NCI-H1092 (cell line): ENCODE results near the gene TTYH3.

ENCODE experiments used
- DNase-seq: peaks from one replicate; lab custom pipeline; 2025; lab: John Stamatoyannopoulos, UW

TTYH3 gene

GRCh38 chr7:2616387-2617324, 15.1 kb upstream of the TTYH3 start:
- peak; percentile 74 for DNase-seq

DNA sequence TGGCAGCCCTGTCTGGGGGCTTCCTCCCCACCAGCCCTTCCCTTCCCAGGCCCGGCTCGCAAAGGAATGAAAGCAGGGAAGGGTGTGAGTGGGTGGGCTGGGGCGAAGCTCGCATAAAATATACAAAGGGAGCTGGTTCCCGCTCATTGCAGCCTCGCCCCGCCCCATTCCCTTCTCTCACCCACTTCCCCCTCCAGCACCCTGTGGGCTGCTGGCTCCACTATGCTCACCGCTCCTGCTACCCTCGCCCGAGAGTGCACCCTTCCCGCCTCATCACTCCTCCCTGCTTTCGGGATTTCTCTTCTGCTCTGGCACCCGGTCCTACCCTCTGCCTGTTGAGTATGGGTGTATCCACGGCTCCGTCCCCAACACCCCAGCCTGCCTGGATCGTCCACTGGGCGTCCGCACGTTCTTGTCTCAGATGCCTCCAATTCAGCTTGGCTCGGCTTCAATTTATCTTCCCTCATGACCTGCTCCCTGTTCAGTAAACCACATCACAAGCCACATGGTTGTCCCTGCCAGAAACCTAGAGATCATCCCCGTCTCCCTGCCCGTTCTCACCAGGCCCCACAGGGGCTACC, 14.4 kb upstream of the TTYH3 start:
- DNase-seq: peak; percentile 74

DNA sequence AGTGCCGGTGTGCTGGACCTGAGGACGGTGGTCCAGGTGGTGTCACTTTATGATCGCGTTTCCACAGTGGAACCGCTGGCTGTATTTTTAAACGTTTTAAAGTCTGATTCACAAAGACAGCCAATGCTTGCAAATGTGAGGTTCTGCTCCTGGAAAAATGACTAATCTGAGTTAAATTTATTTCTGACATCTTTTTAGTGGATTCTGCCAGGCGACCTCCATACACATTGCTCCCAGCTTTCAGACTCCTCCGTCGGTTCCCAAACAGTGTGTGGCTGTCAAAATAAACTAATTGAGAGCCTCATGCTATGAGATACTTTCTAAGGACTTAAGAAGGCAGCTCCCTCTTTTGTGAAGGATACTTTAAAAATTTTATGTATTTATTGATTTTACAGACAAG, 12.7 kb upstream of the TTYH3 start:
- no peak for DNase-seq

GRCh38 chr7:2621061-2621828, 10.5 kb upstream of the TTYH3 start:
- no peak for DNase-seq

DNA sequence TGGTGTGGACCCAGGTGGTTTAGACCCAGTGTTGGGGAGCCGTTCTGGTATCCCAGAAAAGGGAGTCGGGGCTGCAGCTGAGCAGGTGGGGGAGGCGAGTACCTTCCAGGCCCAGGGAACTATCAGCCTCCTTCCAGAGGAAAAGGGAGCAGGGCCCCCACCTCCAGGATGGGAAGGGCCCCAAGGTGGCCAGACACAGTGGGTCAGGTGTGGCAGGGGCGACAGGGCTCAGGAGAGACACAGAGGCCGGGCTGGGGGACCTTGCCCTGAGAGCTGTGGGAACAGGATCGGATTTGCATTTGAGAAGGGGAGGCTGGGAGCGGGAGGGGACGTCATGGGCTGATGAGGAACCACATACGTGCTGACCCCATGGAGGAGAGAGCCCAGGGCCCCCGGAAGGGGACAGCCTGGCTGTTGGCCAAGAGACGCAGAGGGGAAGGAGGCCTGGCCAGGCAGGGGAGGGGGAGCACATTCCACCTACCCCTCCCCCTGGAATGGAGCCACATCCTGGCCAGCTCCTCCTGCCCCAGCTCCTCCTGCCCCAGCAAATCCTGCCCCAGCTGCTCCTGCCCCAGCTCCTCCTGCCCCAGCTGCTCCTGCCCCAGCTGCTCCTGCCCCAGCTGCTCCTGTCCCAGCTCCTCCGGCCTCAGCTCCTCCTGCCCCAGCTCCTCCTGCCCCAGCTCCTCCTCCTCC, 9.7 kb upstream of the TTYH3 start:
- peak; percentile 34 for DNase-seq

GRCh38 chr7:2622869-2623697, 8.7 kb upstream of the TTYH3 start:
- no peak for DNase-seq

- DNase-seq: no peak
Measured at GRCh38 chr7:2623698-2624014, 8.1 kb upstream of the TTYH3 start.

- no peak for DNase-seq
Measured at GRCh38 chr7:2624293-2624886, 7.4 kb upstream of the TTYH3 start.

DNA sequence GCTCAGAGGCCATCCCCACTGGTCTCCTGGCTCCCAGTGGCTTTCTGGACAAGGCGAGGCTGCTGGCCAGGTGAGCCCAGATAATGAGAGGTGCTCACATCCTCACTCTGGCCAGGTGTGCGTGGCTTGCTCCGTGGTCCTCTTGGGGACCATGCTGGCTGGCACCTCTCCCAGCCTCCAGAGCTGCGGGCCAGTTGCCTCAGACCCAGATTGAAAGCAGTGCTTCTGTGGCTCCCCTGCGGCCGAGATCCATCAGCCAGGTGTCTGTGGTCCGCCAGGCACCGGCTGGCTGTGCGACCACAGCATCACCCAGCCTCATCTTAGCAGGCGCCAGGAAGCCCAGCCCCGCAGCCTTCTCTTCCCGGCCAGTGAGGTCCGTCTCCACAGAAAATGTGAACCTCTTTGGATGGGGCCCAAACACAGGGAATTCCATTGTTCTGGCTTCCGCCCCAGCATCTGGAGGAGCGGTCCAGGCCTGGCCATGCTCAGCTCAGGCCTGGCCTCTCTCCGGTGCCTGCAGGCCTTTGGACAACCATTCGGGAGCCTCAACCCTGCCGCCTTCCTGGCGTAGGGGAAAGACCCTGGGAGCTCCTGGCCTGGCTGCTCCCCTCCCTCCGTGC, 5.2 kb upstream of the TTYH3 start:
- no peak for DNase-seq

- no peak for DNase-seq
Measured at GRCh38 chr7:2627258-2628129, 4.3 kb upstream of the TTYH3 start.

DNA sequence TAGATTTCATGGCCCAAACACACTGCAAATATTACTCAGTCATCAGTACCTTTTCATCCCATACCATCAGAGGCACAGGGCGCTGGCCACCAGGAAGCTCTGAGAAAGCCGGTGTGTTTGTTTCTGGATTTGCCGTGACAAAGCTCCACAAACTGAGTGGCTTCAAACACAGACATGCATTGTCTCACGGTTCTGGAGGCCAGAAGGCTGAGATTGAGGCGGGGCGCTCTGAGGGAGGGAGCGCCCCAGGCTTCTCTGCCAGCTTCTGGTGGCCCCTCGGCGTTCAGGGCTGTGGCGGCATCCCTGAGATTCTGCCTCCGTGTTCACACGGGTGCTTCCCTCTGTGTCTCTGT, 3.7 kb upstream of the TTYH3 start:
- DNase-seq: no peak

DNA sequence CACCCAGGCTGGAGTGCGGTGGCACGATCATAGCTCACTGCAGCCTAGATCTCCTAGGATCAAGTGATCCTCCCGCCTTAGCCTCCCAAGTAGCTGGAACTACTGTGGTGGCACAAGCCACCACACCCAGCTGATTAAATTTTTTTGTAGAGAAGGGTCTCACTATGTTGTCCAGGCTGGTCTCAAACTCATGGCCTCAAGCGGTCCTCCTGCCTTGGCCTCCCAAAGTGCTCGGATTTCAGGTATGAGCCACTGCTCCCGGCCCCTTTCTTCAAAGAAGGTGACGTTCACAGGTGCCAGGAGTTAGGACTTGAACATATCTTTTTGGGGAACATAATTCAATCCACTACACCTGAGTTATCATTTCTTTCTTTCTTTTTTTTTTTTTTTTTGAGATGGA, 2.9 kb upstream of the TTYH3 start:
- no peak for DNase-seq

DNA sequence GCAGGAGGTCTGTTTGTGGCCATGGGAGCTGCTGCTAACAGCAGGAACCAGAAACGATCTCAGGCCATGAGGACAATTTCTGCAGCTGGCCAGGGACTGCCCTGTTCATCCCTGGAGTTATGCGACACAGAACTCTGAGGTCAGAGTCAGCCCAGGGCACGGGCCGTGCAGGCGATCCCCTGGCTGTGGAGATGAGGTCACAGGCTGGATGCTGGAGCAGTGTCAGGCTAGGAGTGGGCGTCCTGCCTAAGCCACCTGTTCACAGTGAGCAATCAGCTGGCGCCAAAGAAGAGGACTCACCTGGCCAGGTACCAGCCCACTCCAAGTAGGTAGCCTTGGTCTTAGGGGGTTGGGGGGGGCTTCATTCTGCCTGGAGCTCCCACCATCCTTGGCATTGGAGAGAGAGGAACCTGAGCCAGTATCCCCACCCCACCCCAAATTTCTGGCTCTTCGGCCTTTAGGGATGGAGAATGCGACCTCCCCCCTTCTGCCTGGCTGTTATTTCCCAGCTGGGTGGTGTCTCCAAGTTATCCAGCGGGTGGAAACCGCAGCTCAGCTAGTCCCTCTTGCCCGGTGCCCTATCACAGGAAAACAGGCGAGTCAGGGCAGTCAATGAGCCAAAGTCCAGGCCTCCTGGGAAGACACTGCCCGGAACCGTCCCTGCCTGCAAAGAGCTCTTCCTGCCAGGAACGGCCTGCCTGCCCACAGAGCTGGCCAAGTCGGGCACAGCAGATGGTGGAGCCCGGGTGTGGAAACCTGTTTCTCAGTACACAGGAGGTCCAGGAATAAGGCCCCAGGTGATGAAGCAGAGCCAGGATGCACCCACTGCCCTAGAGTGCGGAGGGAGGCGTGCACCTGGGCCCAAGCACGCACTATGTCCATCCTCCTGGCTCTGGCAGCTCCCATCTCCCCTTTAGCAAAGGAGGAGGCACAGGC, 1.8 kb upstream of the TTYH3 start:
- no peak for DNase-seq

GRCh38 chr7:2632733-2633537, 1.1 kb downstream of the TTYH3 start:
- DNase-seq: no peak

DNA sequence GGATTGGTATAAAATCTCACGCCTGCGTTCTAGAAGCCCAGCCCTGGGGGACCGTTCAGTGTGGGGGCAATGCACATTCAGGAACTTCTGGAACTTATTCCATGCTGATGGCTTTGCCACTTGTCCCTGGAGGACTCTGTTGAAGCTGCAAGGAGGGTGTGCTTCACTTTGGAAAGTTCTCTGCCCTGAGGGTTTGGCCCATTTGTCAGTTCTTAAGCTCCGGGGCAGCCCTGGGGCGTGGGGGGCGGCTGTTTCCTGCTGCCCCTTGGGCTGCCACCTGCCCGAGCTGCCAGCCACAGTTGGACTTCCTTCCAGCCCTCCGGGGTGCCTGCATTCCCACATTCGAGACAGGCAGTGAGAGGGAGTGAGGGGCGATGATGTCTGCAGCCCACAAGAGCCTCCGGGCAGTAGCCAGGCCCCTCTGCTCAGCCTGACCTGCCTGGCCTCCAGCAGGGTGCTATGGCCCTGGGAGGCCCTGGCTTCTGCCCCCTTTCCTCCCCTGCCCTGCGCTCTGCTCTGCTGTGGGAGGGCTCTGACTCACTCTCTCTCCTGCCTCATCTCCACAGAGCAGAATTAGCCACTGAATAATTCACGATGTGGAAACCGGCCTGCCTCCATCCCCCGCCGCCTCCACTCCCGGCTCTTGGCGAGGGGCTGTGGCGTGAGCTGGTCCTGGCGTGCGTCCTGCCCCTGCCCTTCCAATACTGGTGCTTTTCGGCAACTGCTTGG, 1.9 kb downstream of the TTYH3 start:
- no peak for DNase-seq

- DNase-seq: no peak
Measured at GRCh38 chr7:2634267-2635145, 2.7 kb downstream of the TTYH3 start.
